H1 (cell line): ENCODE results near the gene SNX25. TPM values are rescaled to one million over a fixed set of nuclear protein-coding genes. Genes with fewer than 3 reads are reported as not detected.

Source experiments
- CTCF ChIA-PET: fragments of 300-600 bp; sonication (Branson Sonifier 250); formaldehyde crosslinking; loops from one replicate; lab custom pipeline; 2021; ENCODE audit not compliant: partially characterized antibody; lab: Charles Lee
- POLR2A ChIA-PET: fragments of 300-600 bp; sonication (Branson Sonifier 250); formaldehyde crosslinking; loops from one replicate; lab custom pipeline; 2021; ENCODE audit warnings: inconsistent platforms; ENCODE audit not compliant: partially characterized antibody; lab: Charles Lee
- DNase-seq, 2 experiments: peaks; one replicate each; pipeline versions ENCODE4 v3.0.0 to v3.0.0-alpha.2; 2010 to 2022; ENCODE audit warnings: low spot score in 2 of 2, low read depth in 1 of 2, mixed read lengths in 1 of 2
- FAIRE-seq: peaks from 2 replicates; lab custom pipeline; 2011; peaks lifted over from hg19 to GRCh38; lab: Jason Lieb, UNC
- H2AFZ ChIP-seq: 2 replicates; pipeline ENCODE4 v1.8.1; 2012; ENCODE audit warnings: low read length, inconsistent platforms
- H2AK5ac ChIP-seq: 2 replicates; pipeline ENCODE4 v1.6.1; 2013; ENCODE audit warnings: low read depth, low read length
- H2BK120ac ChIP-seq: replicated peaks from 2 replicates; pipeline ENCODE3; 2013; ENCODE audit warnings: low read depth, low read length, inconsistent platforms
- H2BK12ac ChIP-seq: 2 replicates; pipeline ENCODE4 v1.6.1; 2013; ENCODE audit warnings: low read depth, low read length
- H2BK15ac ChIP-seq: 2 replicates; pipeline ENCODE4 v1.6.1; 2013; ENCODE audit warnings: low read length
- H2BK20ac ChIP-seq: 2 replicates; pipeline ENCODE4 v1.6.1; 2013; ENCODE audit warnings: low read length
- H2BK5ac ChIP-seq: 2 replicates; pipeline ENCODE4 v1.6.1; 2013; ENCODE audit warnings: low read depth, low read length
- H3K14ac ChIP-seq: 2 replicates; pipeline ENCODE4 v1.6.1; 2013; ENCODE audit warnings: inconsistent platforms; ENCODE audit not compliant: insufficient read length
- H3K18ac ChIP-seq: 2 replicates; pipeline ENCODE4 v1.6.1; 2013; ENCODE audit warnings: low read length; ENCODE audit errors: extremely low read depth
- H3K23ac ChIP-seq: 2 replicates; pipeline ENCODE4 v1.6.1; 2013; ENCODE audit warnings: inconsistent platforms; ENCODE audit not compliant: insufficient read length
- H3K23me2 ChIP-seq: 2 replicates; pipeline ENCODE4 v1.6.1; 2013; ENCODE audit warnings: low read depth, low read length
- H3K27ac ChIP-seq: 2 replicates; pipeline ENCODE4 v1.6.1; 2011; ENCODE audit warnings: low read depth, low read length, inconsistent platforms
- H3K27me3 ChIP-seq, 4 experiments: replicated peaks in 1 of 4; 1 replicate in 1 of 4; 2 replicates in 3 of 4; pipeline versions ENCODE4 v1.6.1 to v1.8.1; 2011 to 2013; ENCODE audit warnings: low read length in 3 of 4, mild to moderate bottlenecking in 3 of 4, inconsistent platforms in 2 of 4, mixed read lengths in 2 of 4, moderate library complexity in 1 of 4; ENCODE audit not compliant: control insufficient read depth in 3 of 4, insufficient read depth in 3 of 4; ENCODE audit errors: extremely low read depth in 1 of 4
- H3K36me3 ChIP-seq, 4 experiments: 2 replicates each; pipeline versions ENCODE4 v1.6.1 to v1.8.1; 2011 to 2013; ENCODE audit warnings: mild to moderate bottlenecking in 4 of 4, low read length in 3 of 4, moderate library complexity in 2 of 4, control low read depth in 1 of 4, inconsistent platforms in 1 of 4; ENCODE audit not compliant: insufficient read depth in 4 of 4, control insufficient read depth in 2 of 4
- H3K4ac ChIP-seq: replicated peaks from 2 replicates; pipeline ENCODE3; 2013; ENCODE audit warnings: low read length, low read depth, mixed read lengths, inconsistent platforms; ENCODE audit not compliant: insufficient read length
- H3K4me1 ChIP-seq, 4 experiments: replicated peaks in 1 of 4; 1 replicate in 1 of 4; 2 replicates in 3 of 4; pipeline versions ENCODE4 v1.6.1 to v1.8.1; 2011 to 2013; ENCODE audit warnings: low read length in 3 of 4, inconsistent platforms in 2 of 4, mixed read lengths in 1 of 4; ENCODE audit not compliant: insufficient read depth in 4 of 4, control insufficient read depth in 3 of 4
- H3K4me2 ChIP-seq, 2 experiments: 2 replicates each; pipeline versions ENCODE4 v1.6.1 to v1.8.1; 2011 to 2013; ENCODE audit warnings: low read depth in 2 of 2, low read length in 2 of 2, control low read depth in 1 of 2, inconsistent platforms in 1 of 2, mild to moderate bottlenecking in 1 of 2; ENCODE audit not compliant: insufficient read depth in 1 of 2
- H3K4me3 ChIP-seq, 4 experiments: fragments of 200-600, 300-600 bp in 1 of 4; sonication (generic), shearing (Covaris generic), sonication (Bioruptor Twin) in 1 of 4; 2 replicates each; pipeline versions ENCODE4 v1.5.1 to v1.8.1; 2011 to 2016; ENCODE audit warnings: low read length in 4 of 4, low read depth in 3 of 4, control low read depth in 2 of 4, inconsistent platforms in 2 of 4, mild to moderate bottlenecking in 2 of 4, mixed read lengths in 1 of 4, moderate library complexity in 1 of 4; ENCODE audit not compliant: insufficient read depth in 2 of 4; ENCODE audit errors: extremely low read depth in 1 of 4
- H3K56ac ChIP-seq: replicated peaks from 2 replicates; pipeline ENCODE3; 2013; ENCODE audit warnings: low read depth, mild to moderate bottlenecking, mixed read lengths, low read length, inconsistent platforms; ENCODE audit not compliant: insufficient read length
- H3K79me1 ChIP-seq: 2 replicates; pipeline ENCODE4 v1.6.1; 2013; ENCODE audit warnings: low read depth, low read length, control low read depth
- H3K79me2 ChIP-seq, 2 experiments: 2 replicates each; pipeline versions ENCODE4 v1.6.1 to v1.8.1; 2012 to 2013; ENCODE audit warnings: low read length in 2 of 2, mild to moderate bottlenecking in 2 of 2, inconsistent platforms in 1 of 2; ENCODE audit not compliant: insufficient read depth in 2 of 2, control insufficient read depth in 1 of 2
- H3K9ac ChIP-seq, 4 experiments: replicated peaks in 1 of 4; 1 replicate in 1 of 4; 2 replicates in 3 of 4; pipeline versions ENCODE4 v1.6.1 to v1.8.1; 2011 to 2013; ENCODE audit warnings: low read depth in 3 of 4, low read length in 3 of 4, control low read depth in 2 of 4, mild to moderate bottlenecking in 2 of 4, moderate library complexity in 2 of 4, inconsistent platforms in 1 of 4; ENCODE audit errors: extremely low read depth in 1 of 4
- H3K9me3 ChIP-seq, 2 experiments: 2 replicates each; pipeline versions ENCODE4 v1.6.1 to v1.8.1; 2012 to 2013; ENCODE audit warnings: mild to moderate bottlenecking in 2 of 2, moderate library complexity in 2 of 2, control low read depth in 1 of 2, inconsistent platforms in 1 of 2, low read depth in 1 of 2, low read length in 1 of 2, mixed read lengths in 1 of 2; ENCODE audit not compliant: insufficient read depth in 2 of 2
- H4K20me1 ChIP-seq, 2 experiments: replicated peaks in 1 of 2; 2 replicates each; pipeline versions ENCODE3 to v1.8.1; 2011 to 2013; ENCODE audit warnings: inconsistent platforms in 2 of 2, low read length in 2 of 2, mild to moderate bottlenecking in 1 of 2; ENCODE audit not compliant: insufficient read depth in 2 of 2, control insufficient read depth in 1 of 2
- H4K5ac ChIP-seq: 2 replicates; pipeline ENCODE4 v1.6.1; 2013; ENCODE audit warnings: low read length, low read depth, mixed read lengths, inconsistent platforms; ENCODE audit not compliant: insufficient read length
- H4K8ac ChIP-seq: 2 replicates; pipeline ENCODE4 v1.8.0; 2013; ENCODE audit warnings: mild to moderate bottlenecking, moderate library complexity, low read length, inconsistent platforms; ENCODE audit not compliant: insufficient read depth; ENCODE audit errors: extremely low read depth
- H4K91ac ChIP-seq: replicated peaks from 2 replicates; pipeline ENCODE3; 2013; ENCODE audit warnings: low read length, mixed read lengths, inconsistent platforms; ENCODE audit not compliant: insufficient read length
- ASH2L ChIP-seq: fragments of 200-600, 300-600 bp; sonication (generic); IDR thresholded peaks from one replicate; pipeline ENCODE4 v1.7.1; 2017; ENCODE audit warnings: low read length
- BACH1 ChIP-seq: IDR thresholded peaks from 2 replicates; pipeline ENCODE4 v1.6.1; 2012; ENCODE audit warnings: low read length, improper control_type of control experiment
- CHD2 ChIP-seq: IDR thresholded peaks from 2 replicates; pipeline ENCODE4 v1.6.1; 2012; ENCODE audit warnings: low read length, improper control_type of control experiment
- EP300 ChIP-seq, 2 experiments: IDR thresholded peaks; 1 replicate in 1 of 2; 2 replicates in 1 of 2; pipeline ENCODE4 v1.6.1; 2011 to 2012; ENCODE audit warnings: low read depth in 2 of 2, low read length in 2 of 2, mild to moderate bottlenecking in 2 of 2, borderline replicate concordance in 1 of 2, inconsistent platforms in 1 of 2, moderate library complexity in 1 of 2
- FOSL1 ChIP-seq: IDR thresholded peaks from 2 replicates; pipeline ENCODE4 v1.6.1; 2011; ENCODE audit warnings: mild to moderate bottlenecking, low read depth, low read length, moderate library complexity; ENCODE audit not compliant: insufficient read depth
- GABPA ChIP-seq: IDR thresholded peaks from 2 replicates; pipeline ENCODE4 v1.6.1; 2011; ENCODE audit warnings: mild to moderate bottlenecking, low read length, moderate library complexity, borderline replicate concordance; ENCODE audit not compliant: insufficient read depth
- JUN ChIP-seq: IDR thresholded peaks from 2 replicates; pipeline ENCODE4 v1.6.1; 2011; ENCODE audit warnings: low read depth, mild to moderate bottlenecking, improper control_type of control experiment, low read length
- MAFK ChIP-seq: IDR thresholded peaks from 2 replicates; pipeline ENCODE4 v1.6.1; 2012; ENCODE audit warnings: low read depth, mild to moderate bottlenecking, improper control_type of control experiment, low read length
- NANOG ChIP-seq: IDR thresholded peaks from 2 replicates; pipeline ENCODE4 v1.6.1; 2011; ENCODE audit warnings: low read length, low read depth, mild to moderate bottlenecking, inconsistent platforms; ENCODE audit not compliant: insufficient read depth, poor library complexity, severe bottlenecking
- POU5F1 ChIP-seq: IDR thresholded peaks from 2 replicates; pipeline ENCODE4 v1.6.1; 2011; ENCODE audit warnings: low read depth, mild to moderate bottlenecking, low read length, moderate library complexity
- SIN3A ChIP-seq, 2 experiments: IDR thresholded peaks in 1 of 2; conservative IDR thresholded peaks in 1 of 2; 2 replicates each; pipeline ENCODE4 v1.6.1; 2011 to 2012; ENCODE audit warnings: low read length in 2 of 2, improper control_type of control experiment in 1 of 2, low read depth in 1 of 2, mild to moderate bottlenecking in 1 of 2
- SP4 ChIP-seq: IDR thresholded peaks from 2 replicates; pipeline ENCODE4 v1.6.1; 2012; ENCODE audit warnings: low read length, inconsistent platforms
- USF2 ChIP-seq: IDR thresholded peaks from 2 replicates; pipeline ENCODE4 v1.6.1; 2011; ENCODE audit warnings: low read length, improper control_type of control experiment
- WGBS, 2 experiments: shearing (Covaris generic) in 1 of 2; methylation state at CpG; one replicate each; pipeline versions ENCODE4 v1.1.6 to v1.1.7; 2013 to 2015; ENCODE audit warnings: low lambda C conversion rate in 2 of 2, mixed read lengths in 2 of 2, inconsistent platforms in 1 of 2, low coverage in 1 of 2, missing lambda C conversion rate in 1 of 2; ENCODE audit not compliant: insufficient replicate concordance in 2 of 2, insufficient coverage in 1 of 2, insufficient read length in 1 of 2; ENCODE audit errors: extremely low coverage in 1 of 2, missing lambda C conversion rate in 1 of 2; 5-methylcytosine and 5-hydroxymethylcytosine counted together
- polyA plus RNA-seq, 7 experiments: library from polyadenylated mRNA; depleted of rRNA in 3 of 7; stranded (reverse) in 5 of 7; unstranded in 2 of 7; fragments of >200 nt in 5 of 7; fragments of 200-250 nt in 2 of 7; gene quantifications; 1 replicate in 5 of 7; 2 replicates in 1 of 7; 4 replicates in 1 of 7; pipeline versions ENCODE4 v1.2.1 to v1.2.3, GENCODE V29; 2011 to 2013; ENCODE audit warnings: missing spikeins in 2 of 7, mixed read lengths in 2 of 7
- total RNA-seq: library from RNA; stranded (reverse); fragmentation: NEBNext Ultra II Directional; extraction: Animal tissue kit (Norgen Biotek cat#: 25700); gene quantifications from 2 replicates; pipeline ENCODE4 v1.2.1, GENCODE V29; 2021

The SNX25 gene
- total and polyA plus RNA-seq, 2 of the 8 experiments (the other 6 are each of a cell fraction or from before 2014, with no cell fraction given): 5.4 to 19.9 TPM

- Histone ChIP-seq H3K4me1 (peaks cover 0 to 5% (median 0%) of the 10 kb centered on the region in 4 experiments; a peak in 1 of 7 replicates), H3K79me2 (no peaks in the 10 kb centered on the region), H3K9ac (no peak overlapping the region), H4K5ac (no peak overlapping the region), H2AK5ac (no peak overlapping the region), H2BK12ac (no peak overlapping the region), H4K91ac (no peak overlapping the region), H2BK5ac (no peak overlapping the region), H3K56ac (no peak overlapping the region), H3K27ac (no peak overlapping the region), H2AFZ (no peak overlapping the region), H3K36me3 (peaks cover 0 to 17% (median 5%) of the 10 kb centered on the region in 4 experiments; a peak in 6 of 8 replicates), H2BK20ac (no peak overlapping the region), H2BK120ac (no peak overlapping the region), H3K23ac (no peak overlapping the region), H3K18ac (no peak overlapping the region), H3K23me2 (no peaks in the 10 kb centered on the region), H4K20me1 (no peaks in the 10 kb centered on the region), H2BK15ac (no peak overlapping the region), H3K4me2 (no peak overlapping the region), H3K79me1 (no peaks in the 10 kb centered on the region), H4K8ac (no peak overlapping the region), H3K9me3 (no peaks in the 10 kb centered on the region), H3K14ac (no peak overlapping the region), H3K4me3 (no peak overlapping the region), H3K27me3 (no peaks in the 10 kb centered on the region), H3K4ac (no peak overlapping the region)
- 87% methylated on average over 9 of the region's 9 CpGs; no CpG with 5 or more reads in 1 of the 2 experiments for WGBS, 2 experiments
- ChIA-PET CTCF (interaction anchor here (0.9 to 5.7 kb wide), 4 partner anchors 10 to 33 kb away, joined by 3 to 21 read pairs (median 6); no protein-coding TSS in a partner anchor), POLR2A (no interaction called here)
- FAIRE-seq (no peak), DNase-seq (no peak)
- TF ChIP-seq EP300 (IDR thresholded peaks at IDR 0.05; ENCODE audit: borderline replicate concordance in 1 of 2, low read depth in 2 of 2, low read length in 2 of 2): no peak
- TF ChIP-seq JUN: no peak
- no peak for TF ChIP-seq GABPA
- TF ChIP-seq CHD2: no peak
- TF ChIP-seq SIN3A (conservative IDR thresholded peaks at IDR 0.05 in 1 of 2, IDR thresholded peaks at IDR 0.05 in 1 of 2; ENCODE audit: low read depth in 1 of 2, low read length in 2 of 2): no peak
- no peak for TF ChIP-seq ASH2L
- no peak for TF ChIP-seq SP4
- no peak for TF ChIP-seq USF2
- no peak for TF ChIP-seq BACH1
- no peak for TF ChIP-seq POU5F1
- TF ChIP-seq FOSL1: no peak
- no peak for TF ChIP-seq MAFK
- TF ChIP-seq NANOG: no peak
These were observed 42.2 kb upstream of the SNX25 start for GRCh38 chr4:185167234-185167633.
